GM12865 (cell line): ENCODE results near the gene CRISPLD2.
A peak's percentile ranks its signal among the peaks of the same experiment; 100 is the strongest.

ENCODE experiments used
- DNase-seq: peaks from one replicate; pipeline ENCODE4 v3.0.0; 2010; ENCODE audit warnings: low read depth
- H3K4me3 ChIP-seq: 2 replicates; pipeline ENCODE4 v1.5.1; 2011; ENCODE audit warnings: mild to moderate bottlenecking, low read depth, low read length, control low read depth
- CTCF ChIP-seq: IDR thresholded peaks from 2 replicates; pipeline ENCODE4 v1.5.1; 2011; ENCODE audit warnings: low read length, control low read depth, low read depth, inconsistent platforms; ENCODE audit not compliant: insufficient read depth; ENCODE audit errors: missing control alignments

Gene CRISPLD2

GRCh38 chr16:84947996-84948850 lies 128.4 kb downstream of the CRISPLD2 start:
- DNase-seq: no peak
- no peak overlapping the region for H3K4me3 ChIP-seq
- TF ChIP-seq CTCF: no peak

GRCh38 chr16:84948851-84949610 lies 129.2 kb downstream of the CRISPLD2 start:
- TF ChIP-seq CTCF: no peak
- H3K4me3 ChIP-seq: no peak overlapping the region
- no peak for DNase-seq

GRCh38 chr16:84949772-84950436 lies 130.1 kb downstream of the CRISPLD2 start:
- DNase-seq: no peak
- no peak overlapping the region for H3K4me3 ChIP-seq
- no peak for TF ChIP-seq CTCF

- H3K4me3 ChIP-seq: no peak overlapping the region
- peak; percentile 63 for TF ChIP-seq CTCF
- DNase-seq: peak; percentile 55
These were observed 131.1 kb downstream of the CRISPLD2 start for GRCh38 chr16:84950906-84951305.

- TF ChIP-seq CTCF: peak; percentile 85
- DNase-seq: peak; percentile 84
- no peak overlapping the region for H3K4me3 ChIP-seq
These were observed 132.8 kb downstream of the CRISPLD2 start for GRCh38 chr16:84952335-84953189.

GRCh38 chr16:84953190-84953746 lies 133.5 kb downstream of the CRISPLD2 start:
- H3K4me3 ChIP-seq: no peak overlapping the region
- DNase-seq: no peak
- no peak for TF ChIP-seq CTCF
